Right lung (tissue), 5 donors: ENCODE measurements around the gene SLC19A3. TPM values are rescaled to one million over a fixed set of nuclear protein-coding genes. Genes with fewer than 3 reads are reported as not detected.
"Not testable (repeated sequence)": the region's sequence is repeated elsewhere in the genome, so short reads cannot be mapped to it uniquely, and the experiment has no call there.

Experiments
- DNase-seq, 2 donors: peaks; one replicate each; pipeline ENCODE4 v3.0.0-alpha.2; 2013
- polyA plus RNA-seq, 5 donors: library from polyadenylated mRNA; unstranded; fragments of 120-200 nt; gene quantifications; one replicate each; pipeline versions ENCODE4 v1.2.1 to v1.2.3, GENCODE V29; 2013; ENCODE audit warnings: inconsistent platforms in 1 of 5, low replicate concordance in 1 of 5; ENCODE audit not compliant: insufficient read length in 5 of 5, insufficient read depth in 1 of 5

SLC19A3 gene
- polyA plus RNA-seq, 5 donors = 17.8 to 32.3 (median 20.3) TPM

DNA sequence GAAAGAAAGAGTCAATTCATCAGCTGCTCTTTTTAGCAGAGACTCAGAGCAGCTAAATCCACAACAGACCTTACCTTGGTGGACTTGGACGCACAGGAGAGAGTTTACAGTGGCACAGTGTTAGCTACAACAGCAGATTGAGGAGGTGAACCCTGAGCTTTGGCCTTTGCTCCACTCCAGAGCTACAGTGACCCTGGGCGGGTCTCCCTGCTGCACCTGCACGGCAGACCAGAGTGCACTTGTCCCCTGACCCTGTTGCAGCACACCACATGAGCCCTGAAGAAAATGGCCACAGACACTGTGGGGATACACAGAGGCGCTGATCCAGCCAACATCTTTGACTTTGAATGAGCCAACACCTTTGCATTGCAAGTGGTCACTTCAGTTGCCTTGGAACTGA lies 11.0 kb downstream of the SLC19A3 start:
- DNase-seq = no peak

DNA sequence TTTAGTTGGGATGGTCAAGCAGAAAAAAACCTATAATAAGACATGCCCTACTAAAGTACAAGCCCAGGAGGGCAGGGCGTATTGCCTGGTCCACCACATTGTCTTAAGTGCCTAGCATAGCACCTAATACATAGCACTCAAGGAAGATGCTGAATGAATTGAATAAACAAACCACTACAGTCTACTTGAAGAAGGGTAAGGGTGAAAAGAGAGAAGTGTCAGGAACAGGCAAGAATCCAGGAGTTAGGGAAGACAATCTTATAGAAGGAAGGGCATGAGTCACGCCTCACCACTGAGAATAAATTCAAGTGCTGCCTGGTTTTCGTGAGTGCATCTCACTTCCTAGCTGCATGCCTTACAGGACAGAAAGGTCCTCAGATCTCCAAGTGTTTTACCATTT lies 13.9 kb downstream of the SLC19A3 start:
- no peak for DNase-seq

DNA sequence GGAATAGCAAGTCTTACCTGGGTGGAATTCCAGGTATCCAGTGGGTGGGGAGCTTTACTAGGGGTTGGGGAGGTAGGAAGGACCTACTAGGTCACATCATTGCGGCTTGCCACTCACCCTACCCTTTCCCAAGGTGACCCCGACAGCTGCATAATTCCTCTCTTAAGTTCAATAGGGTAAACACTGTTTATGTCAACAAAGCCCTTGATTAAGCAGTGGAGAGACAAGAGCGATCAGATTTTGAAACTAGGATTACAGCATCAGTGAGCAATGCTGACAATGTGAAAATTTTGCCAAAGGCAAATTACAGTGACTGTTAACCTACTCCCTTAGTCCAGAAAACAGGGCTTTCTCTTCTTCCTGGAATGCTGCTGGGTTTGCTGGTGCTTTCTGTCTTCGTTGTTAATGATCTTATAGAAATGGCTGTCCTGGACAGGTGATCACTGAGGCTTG lies 14.5 kb downstream of the SLC19A3 start:
- peak in 1 of 2 donors; percentile 7 for DNase-seq

DNA sequence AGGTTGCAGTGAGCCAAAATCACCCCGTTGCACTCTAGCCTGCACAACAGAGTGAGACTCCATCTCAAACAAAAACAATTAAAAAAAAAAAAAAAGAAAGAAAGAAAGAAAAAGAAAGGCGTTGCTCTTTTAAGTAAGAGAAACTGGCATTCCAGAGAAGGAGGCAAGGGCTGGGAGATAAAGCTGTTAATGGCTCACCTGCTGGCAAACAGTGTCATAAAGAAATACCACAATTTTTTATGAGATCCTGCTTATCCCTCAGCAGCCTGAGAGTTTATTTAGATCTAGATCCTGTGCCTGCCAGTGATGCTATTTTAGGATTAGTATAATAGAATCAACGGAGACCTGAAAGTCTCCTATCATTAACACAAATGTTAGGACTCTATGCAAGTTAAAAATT lies 16.3 kb downstream of the SLC19A3 start:
- DNase-seq = no peak

DNA sequence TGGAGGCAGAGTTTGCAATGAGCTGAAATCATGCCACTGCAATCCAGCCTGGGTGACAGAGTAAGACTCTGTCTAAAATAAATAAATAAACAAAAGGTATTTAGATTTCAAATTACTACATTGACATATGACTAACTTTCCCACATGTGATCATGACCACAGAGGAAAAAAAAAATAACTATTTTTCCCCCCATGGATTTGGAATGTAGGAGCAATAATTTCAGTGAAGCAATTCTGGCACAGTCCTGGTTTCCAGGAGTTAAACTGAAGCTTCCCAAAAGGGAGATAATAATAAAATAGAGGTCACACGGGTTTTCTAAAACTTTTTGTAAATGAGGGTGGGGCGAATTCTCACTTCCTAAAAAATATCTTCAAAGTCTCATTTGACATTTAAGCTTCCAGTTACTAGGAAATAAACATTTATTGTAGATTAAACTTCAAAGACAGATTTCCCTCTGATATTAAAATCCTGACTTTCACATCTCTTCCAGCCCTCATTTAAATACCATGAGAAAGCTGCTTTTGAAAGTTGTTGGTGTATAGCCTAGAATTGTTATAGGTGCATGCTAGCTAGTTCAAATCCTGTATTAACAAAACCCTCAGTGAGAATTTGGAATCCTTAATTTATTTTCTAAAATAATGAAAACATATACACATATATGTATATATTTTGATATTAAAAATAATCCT lies 20.7 kb downstream of the SLC19A3 start:
- no peak for DNase-seq

DNA sequence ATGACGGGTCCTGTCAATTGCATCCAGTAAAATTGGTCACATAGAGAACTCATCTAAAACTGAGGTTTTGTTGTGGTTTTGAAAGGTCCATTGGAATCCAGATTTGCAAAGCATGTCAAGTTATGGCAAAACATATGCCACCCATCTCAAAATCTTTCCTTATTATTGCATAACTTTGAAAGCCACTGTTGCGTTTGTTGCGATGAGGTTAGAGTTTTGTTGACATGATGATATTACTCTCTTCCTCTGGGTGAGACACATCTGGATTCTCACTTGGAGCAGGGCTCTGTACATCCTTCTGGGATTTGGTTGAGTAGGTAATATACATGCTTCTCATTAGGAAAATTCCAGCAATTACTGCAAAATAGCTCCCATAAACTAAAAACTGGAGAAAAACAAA lies 30.6 kb downstream of the SLC19A3 start:
- DNase-seq = no peak

DNA sequence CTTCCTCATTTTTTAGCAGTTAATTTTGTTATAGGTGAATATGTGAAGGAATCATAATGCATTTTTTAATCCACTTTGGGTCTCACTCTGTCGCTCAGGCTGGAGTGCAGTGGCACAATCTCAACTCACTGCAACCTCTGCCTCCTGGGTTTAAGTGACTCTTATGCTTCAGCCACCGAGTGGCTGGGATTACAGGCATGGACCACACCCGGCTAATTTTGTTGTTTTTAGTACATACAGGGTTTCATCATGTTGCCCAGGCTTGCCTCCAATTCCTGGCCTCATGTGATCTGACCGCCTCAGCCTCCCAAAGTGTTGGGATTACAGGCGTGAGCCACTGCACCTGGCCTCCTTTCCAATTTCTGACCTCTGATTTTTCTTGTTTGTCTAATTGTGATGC lies 33.6 kb downstream of the SLC19A3 start:
- no peak for DNase-seq

DNA sequence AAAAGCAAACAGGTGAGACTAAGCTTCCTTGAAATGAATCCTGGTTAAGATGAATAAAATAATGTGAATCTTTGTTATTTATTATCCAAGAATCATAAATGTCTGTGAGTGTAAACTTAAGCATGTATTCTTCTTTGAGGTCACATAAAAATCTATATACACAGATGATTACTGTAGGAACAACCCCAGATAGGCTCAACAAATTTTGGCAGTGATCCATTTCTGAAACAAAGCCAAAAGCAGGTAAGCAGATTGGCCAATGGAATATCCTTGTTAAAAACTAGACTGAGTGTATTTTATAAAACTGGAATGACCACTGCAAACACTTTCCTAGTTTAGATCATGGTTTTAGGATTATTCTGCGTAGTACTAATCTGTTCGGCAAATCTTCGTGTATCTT lies 39.9 kb downstream of the SLC19A3 start:
- DNase-seq = no peak

DNA sequence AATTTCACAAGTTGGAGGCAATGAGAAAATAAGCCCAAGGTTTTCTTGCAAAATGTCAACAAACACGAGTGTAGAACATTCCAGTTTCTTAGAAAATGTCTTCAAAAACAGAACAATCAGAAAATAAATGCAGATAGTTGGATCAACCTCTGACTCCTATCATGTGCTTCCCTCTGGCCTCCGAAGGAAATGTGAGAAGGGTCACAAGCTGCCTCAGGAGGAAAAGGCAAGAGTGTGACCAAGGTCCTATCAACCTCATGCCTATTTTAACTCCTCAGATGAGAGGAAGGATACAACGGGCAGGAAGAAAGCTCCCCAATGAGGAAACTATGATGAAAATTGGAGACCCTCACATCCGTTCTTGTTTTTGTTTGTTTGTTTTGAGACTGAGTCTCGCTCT lies 43.3 kb downstream of the SLC19A3 start:
- DNase-seq = no peak

DNA sequence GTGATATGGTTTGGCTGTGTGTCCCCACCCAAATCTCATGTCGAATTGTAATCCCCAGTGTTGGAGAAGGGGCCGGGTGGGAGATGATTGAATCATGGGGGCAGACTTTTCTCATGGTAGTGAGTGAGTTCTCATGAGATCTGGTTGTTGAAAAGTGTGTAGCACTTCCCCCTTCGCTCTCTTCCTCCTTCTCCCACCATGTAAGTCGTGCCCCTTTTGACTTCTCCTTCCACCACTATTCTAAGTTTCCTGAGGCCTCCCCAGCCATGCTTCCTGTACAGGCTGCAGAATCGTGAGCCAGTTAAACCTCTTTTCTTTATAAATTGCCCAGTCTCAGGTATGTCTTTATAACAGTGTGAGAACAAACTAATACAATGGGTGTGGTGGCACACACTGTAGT lies 44.2 kb downstream of the SLC19A3 start:
- DNase-seq = not testable (repeated sequence)

DNA sequence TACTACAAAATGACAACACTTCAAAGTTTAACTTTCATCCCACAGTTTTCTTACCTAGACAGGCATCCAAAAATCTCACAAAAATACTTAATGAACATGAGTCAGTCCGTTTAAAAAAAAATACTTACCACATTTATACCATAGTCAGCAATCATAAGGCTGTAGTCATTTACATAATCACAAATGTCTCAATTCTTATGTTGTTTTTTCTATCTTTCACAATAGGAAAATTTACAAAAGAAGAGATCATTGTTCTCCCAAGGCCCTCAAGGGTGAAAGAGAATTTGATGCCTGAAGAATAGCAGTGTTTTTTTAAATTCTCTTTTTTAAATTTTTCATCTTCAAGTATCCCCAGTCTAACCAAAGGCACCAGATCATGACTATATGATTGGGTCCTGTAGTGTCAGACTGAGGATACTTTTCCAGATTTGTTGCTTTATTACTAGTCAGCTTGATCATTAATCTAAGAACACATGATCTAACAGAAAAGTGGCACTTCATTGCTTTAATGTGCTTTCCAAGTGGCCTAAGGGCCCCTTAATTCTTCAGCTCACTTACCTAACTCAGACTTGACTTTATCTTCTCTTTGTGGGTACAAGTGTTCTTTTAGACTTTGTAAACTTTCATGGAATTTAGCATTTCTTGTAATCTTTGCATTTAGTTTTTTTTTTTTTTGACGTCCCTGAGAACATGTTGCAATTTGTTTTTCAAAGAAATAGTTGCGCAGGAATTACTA lies 46.5 kb downstream of the SLC19A3 start:
- peak in 1 of 2 donors; percentile 5 for DNase-seq

DNA sequence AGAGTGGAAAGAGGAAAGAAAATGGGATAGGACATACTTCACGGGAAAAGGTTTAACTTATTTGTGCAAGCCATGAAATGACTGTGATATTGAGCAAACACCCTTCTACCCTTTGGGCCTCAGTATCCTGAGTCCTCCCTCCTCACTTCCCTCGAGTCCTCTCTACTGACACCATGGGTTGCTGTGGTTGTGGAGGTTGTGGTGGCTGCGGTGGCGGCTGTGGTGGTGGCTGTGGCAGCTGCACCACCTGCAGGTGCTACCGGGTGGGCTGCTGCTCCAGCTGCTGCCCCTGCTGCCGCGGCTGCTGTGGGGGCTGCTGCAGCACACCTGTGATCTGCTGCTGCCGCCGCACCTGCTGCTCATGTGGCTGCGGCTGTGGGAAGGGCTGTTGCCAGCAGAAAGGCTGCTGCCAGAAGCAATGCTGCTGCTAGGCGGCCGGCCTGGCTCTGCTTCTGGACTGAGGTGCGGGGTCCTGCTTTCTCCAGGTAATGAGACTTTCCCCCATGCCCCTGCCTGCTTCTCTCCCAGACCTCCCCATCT lies 51.1 kb downstream of the SLC19A3 start, which contains the start of gene SCYGR5:
Gene SCYGR5 (plus strand): TSS at position 174 of the 540 bp plus-strand sequence. CDS start 0 bp downstream, at position 174.
- DNase-seq = not testable (repeated sequence)

DNA sequence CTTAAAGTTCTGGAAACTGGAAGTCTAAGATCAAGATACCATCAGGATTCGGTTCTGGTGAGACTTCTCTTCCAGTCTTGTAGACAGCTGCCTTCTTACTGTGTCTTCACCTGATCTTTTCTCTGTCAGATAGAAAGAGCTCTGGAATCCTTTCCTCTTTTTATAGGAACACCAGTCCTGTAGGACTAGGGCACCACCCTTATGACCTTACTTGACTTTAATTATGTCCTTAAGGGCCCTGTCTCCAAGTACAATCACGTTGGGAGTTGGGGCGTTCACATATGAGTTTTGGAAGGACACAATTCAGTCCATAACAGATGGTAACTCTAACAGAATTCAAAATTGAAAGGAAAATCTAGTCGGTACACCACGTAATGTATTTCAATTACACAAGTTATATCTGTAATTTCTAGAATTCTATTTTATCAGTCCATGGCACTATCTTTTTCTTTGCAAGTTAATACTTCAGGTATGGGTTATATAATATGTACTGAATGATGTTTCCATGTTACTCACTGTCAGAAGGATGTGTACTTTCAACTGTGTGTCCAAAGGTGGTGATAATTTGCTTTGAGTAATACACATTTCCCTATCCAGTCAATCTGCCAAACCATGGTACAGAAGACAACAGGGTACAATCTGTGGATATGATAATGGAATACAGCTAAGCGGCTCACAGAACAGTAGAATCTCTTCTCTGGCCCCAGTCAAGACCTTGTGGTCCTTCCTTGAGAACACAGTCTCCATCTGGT lies 52.5 kb downstream of the SLC19A3 start:
- no peak for DNase-seq

DNA sequence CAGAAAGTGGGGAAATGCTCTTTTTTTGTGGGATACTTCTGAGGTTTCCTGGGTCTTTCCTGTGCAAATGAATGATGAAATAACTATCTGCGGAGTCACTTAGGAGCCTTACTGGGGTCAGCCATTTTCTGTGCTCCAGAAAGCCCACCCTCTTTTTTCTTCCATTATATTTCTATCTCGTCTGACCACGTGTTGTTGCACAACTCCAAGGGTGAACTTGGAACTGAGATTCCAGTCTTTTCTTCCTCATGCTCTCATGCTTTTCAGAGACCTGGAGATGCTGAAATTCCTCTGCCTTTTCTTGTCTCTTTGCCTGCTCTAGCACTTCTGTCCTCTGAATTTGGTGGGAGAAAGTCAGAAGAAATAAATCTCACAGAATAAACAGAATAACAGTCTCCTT lies 56.0 kb downstream of the SLC19A3 start:
- no peak for DNase-seq

DNA sequence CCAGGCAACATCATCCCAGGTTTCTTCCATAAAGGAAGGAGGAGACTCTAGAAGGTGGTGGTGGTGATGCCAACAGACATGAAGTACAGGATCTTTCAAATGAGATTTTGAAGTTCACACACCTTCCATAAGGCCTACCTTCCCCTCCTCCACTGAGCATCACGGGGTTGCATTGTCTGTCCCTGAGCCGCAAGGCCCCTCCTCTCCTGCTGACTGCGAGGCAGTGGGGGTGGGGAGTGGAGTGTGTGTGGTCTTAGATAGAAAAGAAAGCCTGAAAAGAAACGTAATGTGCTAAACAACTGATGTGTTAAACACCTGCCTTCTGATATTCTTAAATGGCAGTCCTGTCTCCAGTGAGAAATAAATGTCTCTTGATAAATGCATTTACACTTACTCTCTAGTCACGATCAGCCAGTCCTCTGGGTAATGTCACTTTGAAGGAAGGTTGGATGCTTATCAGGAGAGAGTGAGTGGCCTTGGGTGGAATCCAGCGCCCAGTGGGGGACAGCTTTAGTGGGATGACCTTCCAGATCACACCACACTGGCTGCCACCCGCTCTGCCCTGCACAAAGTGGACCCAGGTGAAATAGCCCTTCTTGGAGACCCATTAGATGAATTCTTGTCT lies 56.7 kb downstream of the SLC19A3 start:
- no peak for DNase-seq

DNA sequence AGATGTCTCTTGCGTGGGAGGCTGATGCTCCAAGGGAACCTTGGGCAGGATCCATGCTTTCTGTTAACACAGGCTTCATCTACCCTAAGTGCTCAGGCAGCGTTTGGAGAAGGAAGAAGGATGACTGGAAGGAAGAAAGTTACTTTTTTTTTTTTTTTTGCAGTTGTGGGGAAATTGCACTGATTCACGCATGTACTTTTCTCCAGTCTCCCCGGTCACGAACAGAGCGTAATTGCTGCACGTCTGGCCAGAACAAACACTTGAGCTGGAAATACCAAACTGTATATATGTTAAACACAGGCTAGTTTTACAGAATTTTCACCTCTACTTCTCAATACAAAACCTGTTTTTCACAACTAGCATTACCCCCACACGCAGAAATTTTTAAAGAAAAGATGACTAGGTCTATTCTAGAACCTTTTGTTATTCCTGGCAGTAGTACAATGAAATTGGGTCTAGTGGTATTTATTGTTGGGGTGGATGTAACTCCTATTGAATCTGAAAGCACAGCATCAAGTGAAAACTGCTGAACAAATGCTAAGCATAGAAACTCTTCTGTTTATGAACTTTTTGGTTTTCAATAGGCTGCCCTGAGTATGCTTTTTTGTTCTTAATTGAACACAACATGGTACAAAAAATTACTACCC lies 60.5 kb downstream of the SLC19A3 start:
- peak in 1 of 2 donors; percentile 9 for DNase-seq

DNA sequence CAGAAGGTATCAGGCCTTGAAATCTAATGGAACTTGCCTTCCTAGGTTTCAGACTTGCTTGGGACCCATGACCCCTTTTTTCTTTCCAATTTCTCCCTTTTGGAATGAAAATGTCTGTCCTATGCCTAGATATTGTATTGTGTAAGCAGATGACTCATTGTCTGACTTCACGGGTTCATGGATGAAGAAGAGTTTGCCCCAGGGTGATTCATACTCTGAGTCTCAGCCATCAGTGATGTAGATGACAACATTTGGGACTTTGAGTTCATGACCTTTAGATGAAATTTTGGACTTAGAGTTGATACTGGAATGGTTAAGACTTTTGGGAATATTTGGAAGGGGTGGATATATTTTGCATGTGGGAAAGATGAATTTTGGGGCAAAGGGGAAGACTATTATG lies 62.4 kb downstream of the SLC19A3 start:
- no peak for DNase-seq

DNA sequence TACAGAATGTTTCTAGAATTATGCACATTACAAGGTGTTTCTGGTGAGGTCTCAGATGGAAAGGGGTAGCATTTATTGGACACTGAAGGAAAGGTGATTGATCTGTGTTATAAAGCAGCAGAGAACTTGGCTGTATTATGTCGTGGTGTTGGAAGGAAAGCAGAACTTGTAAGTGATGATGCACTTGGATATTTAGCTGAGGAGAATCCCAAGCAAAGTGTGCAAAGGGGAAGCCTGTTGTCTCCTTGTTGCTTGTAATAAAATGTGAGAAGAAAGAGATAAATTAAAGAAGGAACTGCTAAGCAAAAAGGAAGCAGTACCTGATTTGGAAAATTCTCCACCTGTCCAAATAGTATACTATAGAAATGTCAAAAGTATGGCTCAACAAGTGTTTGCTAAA lies 63.4 kb downstream of the SLC19A3 start:
- no peak for DNase-seq

DNA sequence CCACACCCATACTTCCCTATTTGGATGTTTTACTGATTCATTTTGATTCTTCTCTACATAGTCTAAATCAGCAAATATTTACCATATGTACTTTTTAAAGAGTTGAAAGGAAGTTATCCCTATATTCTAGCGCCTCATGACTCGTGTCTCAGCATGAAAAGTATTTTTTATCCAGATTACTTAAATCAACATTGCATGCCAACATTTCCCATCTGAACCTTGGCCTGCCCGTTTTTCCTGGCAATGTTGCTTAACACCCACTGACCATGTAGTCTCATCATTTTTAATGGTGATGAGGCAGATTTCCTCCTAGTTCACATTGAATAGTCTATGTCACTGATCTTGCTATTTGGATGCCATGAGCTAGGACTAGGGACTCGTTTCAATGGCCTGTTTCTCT lies 64.4 kb downstream of the SLC19A3 start:
- DNase-seq = no peak

DNA sequence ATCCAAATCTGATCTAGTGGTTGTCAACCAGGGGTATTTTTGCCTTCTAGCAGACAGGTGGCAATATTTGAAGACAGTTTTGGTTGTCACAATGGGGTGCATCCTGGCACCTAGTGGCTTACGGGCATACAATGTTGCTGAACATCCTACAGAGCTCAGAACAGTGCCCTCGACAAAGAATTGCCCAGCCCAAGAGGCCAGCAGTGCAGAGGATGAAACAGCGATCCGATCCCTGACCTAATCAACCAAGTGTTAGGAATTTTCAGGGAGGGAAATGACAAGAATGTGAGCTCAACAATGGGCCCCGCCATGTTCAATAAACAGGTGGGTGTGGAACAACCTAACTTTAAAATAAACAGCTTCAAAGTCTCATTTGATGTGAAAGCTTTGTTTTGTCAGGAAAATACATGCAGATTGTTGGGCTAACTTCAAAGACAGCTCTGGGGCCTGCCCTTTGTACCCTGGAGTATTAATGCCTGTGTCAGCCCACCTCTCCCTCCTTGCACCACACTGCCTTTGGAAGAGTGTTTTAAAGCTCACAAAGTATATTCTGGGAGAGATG lies 73.8 kb downstream of the SLC19A3 start:
- no peak for DNase-seq

DNA sequence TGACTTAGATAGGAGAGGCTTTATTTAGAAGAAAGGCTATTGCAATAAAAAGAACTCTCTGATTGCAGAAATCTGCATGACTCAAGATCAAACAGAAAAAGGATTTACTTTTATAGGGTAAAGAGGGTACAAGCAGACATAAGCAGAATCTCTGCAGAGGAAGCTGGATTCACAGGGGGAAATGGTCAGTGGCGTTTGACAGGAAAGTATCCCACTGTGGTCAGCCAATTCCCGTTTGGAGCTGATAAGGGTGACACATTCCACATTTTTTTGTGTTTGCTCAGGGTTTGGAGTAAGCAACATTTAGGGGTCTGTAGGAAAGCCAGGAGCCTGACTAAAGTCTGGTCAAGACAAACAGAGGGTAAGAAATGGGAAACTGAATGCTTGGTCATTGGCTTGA lies 75.2 kb downstream of the SLC19A3 start:
- DNase-seq = no peak
